GM21367 (cell line): ENCODE measurements around the gene ARPC2.

Source experiments
- ATAC-seq: cut with Tn5 transposase; IDR thresholded peaks from one replicate; pipeline ENCODE4 v1.9.1; 2021; ENCODE audit not compliant: unreplicated experiment

The ARPC2 gene

GRCh38 chr2:218252509-218253231, 35.7 kb downstream of the ARPC2 start:
- no peak for ATAC-seq

- ATAC-seq: no peak
These were observed 36.2 kb downstream of the ARPC2 start for GRCh38 chr2:218253232-218253625.

GRCh38 chr2:218255446-218255845, 38.5 kb downstream of the ARPC2 start:
- ATAC-seq: no peak

GRCh38 chr2:218256612-218257350, 39.8 kb downstream of the ARPC2 start:
- ATAC-seq: no peak

GRCh38 chr2:218257390-218257981, 40.5 kb downstream of the ARPC2 start:
- peak; percentile 72 for ATAC-seq

- no peak for ATAC-seq
These were observed 42.3 kb downstream of the ARPC2 start for GRCh38 chr2:218259099-218259961.

- no peak for ATAC-seq
These were observed 43.2 kb downstream of the ARPC2 start for GRCh38 chr2:218260166-218260565.

GRCh38 chr2:218260742-218261422, 43.9 kb downstream of the ARPC2 start, which contains the start of gene GPBAR1:
GPBAR1 (plus strand) TSS chr2:218261015; CDS start chr2:218262725, 1,710 bp downstream.
- no peak for ATAC-seq

- ATAC-seq: no peak
These were observed 44.6 kb downstream of the ARPC2 start for GRCh38 chr2:218261423-218262236.

GRCh38 chr2:218262237-218262600, 45.2 kb downstream of the ARPC2 start:
- ATAC-seq: no peak

GRCh38 chr2:218262631-218263586, 45.9 kb downstream of the ARPC2 start:
- ATAC-seq: no peak

GRCh38 chr2:218263817-218264641, 47.0 kb downstream of the ARPC2 start:
- ATAC-seq: no peak

- ATAC-seq: no peak
These were observed 48.0 kb downstream of the ARPC2 start for GRCh38 chr2:218264773-218265561.

- no peak for ATAC-seq
These were observed 48.6 kb downstream of the ARPC2 start for GRCh38 chr2:218265626-218266025.

- no peak for ATAC-seq
These were observed 49.5 kb downstream of the ARPC2 start for GRCh38 chr2:218266316-218266979.

GRCh38 chr2:218267259-218267658, 50.3 kb downstream of the ARPC2 start:
- ATAC-seq: no peak
